ENCODE results near the gene TEX19.

Gene TEX19

GRCh38 chr17:82412535-82413520 lies 53.8 kb downstream of the TEX19 start:
- FAIRE-seq, result no peak

Measured in endometrium (tissue), 2 donors.